Parathyroid adenoma (tissue), 2 donors: ENCODE data around the gene MDM4.
"Not testable (repeated sequence)": the region's sequence is repeated elsewhere in the genome, so short reads cannot be mapped to it uniquely, and the experiment has no call there.

Experiments
- H2AFZ ChIP-seq: fragments of 300-600 bp; sonication (generic); one replicate; pipeline ENCODE4 v1.7.0; 2017; ENCODE audit warnings: antibody characterized with exemption, mild to moderate bottlenecking
- H3K27ac ChIP-seq: fragments of 300-600 bp; sonication (generic); one replicate; pipeline ENCODE4 v1.7.0; 2017
- H3K27me3 ChIP-seq: fragments of 300-600 bp; sonication (generic); one replicate; pipeline ENCODE4 v1.7.0; 2017; ENCODE audit warnings: low read length; ENCODE audit not compliant: control insufficient read depth, insufficient read depth
- H3K36me3 ChIP-seq: fragments of 300-600 bp; sonication (generic); one replicate; pipeline ENCODE4 v1.7.0; 2017; ENCODE audit warnings: low read length; ENCODE audit not compliant: control insufficient read depth, insufficient read depth
- H3K4me1 ChIP-seq: fragments of 300-600 bp; sonication (generic); one replicate; pipeline ENCODE4 v1.7.0; 2017; ENCODE audit warnings: control low read depth
- H3K4me2 ChIP-seq: fragments of 300-600 bp; sonication (generic); one replicate; pipeline ENCODE4 v1.7.0; 2017; ENCODE audit warnings: low read length
- H3K4me3 ChIP-seq: fragments of 300-600 bp; sonication (generic); one replicate; pipeline ENCODE4 v1.7.0; 2017; ENCODE audit warnings: low read depth, low read length
- H3K79me2 ChIP-seq: fragments of 300-600 bp; sonication (generic); one replicate; pipeline ENCODE4 v1.7.0; 2017; ENCODE audit warnings: control low read depth
- H3K9ac ChIP-seq: fragments of 300-600 bp; sonication (generic); one replicate; pipeline ENCODE4 v1.7.0; 2017; ENCODE audit warnings: mild to moderate bottlenecking
- H3K9me3 ChIP-seq: fragments of 300-600 bp; sonication (generic); one replicate; pipeline ENCODE4 v1.7.0; 2017; ENCODE audit warnings: low read length; ENCODE audit not compliant: control insufficient read depth
- TF ChIP-seq, protein P1 (sequence below): fragments of 300-600 bp; sonication (generic); IDR thresholded peaks from one replicate; pipeline ENCODE4 v1.7.0; 2017; ENCODE audit warnings: antibody characterized with exemption, mild to moderate bottlenecking
- donor health status: primary hyperparathyroidism.

MDM4 gene

DNA sequence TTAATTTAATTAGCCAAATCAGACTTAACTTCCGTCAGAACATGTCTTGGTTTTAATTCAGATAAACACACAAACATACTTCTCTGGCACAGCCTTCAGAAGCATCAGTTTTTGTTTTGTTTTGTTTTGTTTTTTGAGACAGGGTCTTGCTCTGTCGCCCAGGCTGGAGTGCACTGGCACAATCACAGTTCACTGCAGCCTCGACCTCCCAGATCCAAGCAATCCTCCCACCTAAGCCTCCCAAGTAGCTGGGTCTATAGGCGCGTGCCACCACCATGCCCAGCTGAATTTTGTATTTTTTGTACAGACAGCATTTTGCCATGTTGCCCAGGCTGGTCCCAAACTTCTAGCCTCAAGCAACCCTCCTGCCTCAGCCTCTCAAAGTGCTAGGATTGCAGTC is 34.7 kb downstream of the MDM4 start:
- TF ChIP-seq, protein P1, sequence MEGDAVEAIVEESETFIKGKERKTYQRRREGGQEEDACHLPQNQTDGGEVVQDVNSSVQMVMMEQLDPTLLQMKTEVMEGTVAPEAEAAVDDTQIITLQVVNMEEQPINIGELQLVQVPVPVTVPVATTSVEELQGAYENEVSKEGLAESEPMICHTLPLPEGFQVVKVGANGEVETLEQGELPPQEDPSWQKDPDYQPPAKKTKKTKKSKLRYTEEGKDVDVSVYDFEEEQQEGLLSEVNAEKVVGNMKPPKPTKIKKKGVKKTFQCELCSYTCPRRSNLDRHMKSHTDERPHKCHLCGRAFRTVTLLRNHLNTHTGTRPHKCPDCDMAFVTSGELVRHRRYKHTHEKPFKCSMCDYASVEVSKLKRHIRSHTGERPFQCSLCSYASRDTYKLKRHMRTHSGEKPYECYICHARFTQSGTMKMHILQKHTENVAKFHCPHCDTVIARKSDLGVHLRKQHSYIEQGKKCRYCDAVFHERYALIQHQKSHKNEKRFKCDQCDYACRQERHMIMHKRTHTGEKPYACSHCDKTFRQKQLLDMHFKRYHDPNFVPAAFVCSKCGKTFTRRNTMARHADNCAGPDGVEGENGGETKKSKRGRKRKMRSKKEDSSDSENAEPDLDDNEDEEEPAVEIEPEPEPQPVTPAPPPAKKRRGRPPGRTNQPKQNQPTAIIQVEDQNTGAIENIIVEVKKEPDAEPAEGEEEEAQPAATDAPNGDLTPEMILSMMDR: no peak
- H3K9ac ChIP-seq: no peak overlapping the region
- no peaks in the 10 kb centered on the region for H3K9me3 ChIP-seq
- no peaks in the 10 kb centered on the region for H3K4me1 ChIP-seq
- H3K4me3 ChIP-seq: no peak overlapping the region
- no peaks in the 10 kb centered on the region for H3K79me2 ChIP-seq
- H3K36me3 ChIP-seq: no peaks in the 10 kb centered on the region
- no peaks in the 10 kb centered on the region for H3K27me3 ChIP-seq
- no peak overlapping the region for H3K4me2 ChIP-seq
- H3K27ac ChIP-seq: no peak overlapping the region
- no peak overlapping the region for H2AFZ ChIP-seq

GRCh38 chr1:204556458-204557052 is 40.3 kb downstream of the MDM4 start:
- TF ChIP-seq, protein P1: no peak
- Histone ChIP-seq H2AFZ (no peak overlapping the region), H3K4me2 (no peak overlapping the region), H3K4me1 (no peaks in the 10 kb centered on the region), H3K36me3 (no peaks in the 10 kb centered on the region), H3K27me3 (no peaks in the 10 kb centered on the region), H3K27ac (no peak overlapping the region), H3K9me3 (no peaks in the 10 kb centered on the region), H3K79me2 (no peaks in the 10 kb centered on the region), H3K9ac (no peak overlapping the region), H3K4me3 (no peak overlapping the region)

- TF ChIP-seq, protein P1: no peak
- H3K36me3 ChIP-seq: no peaks in the 10 kb centered on the region
Observed at GRCh38 chr1:204558467-204558866, 42.3 kb downstream of the MDM4 start.

DNA sequence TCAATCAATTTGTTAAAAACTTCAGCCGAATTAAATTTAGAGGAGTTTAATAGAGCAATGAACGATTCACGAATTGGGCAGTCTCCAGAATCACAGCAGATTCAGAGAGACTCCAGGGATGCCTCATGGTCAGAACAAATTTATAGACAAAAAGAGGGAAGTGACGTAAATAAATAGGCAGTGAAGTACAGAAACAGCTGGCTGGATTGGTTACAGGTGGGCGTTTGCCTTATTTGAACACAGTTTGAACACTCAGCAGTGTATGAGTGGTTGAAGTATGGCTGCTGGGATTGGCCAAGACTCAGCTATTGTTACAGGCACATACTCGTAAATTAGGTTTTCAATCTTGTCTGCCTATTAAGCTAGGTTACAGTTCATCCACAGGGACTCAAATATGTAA is 43.8 kb downstream of the MDM4 start:
- H3K4me2 ChIP-seq, H3K9ac ChIP-seq, H3K9me3 ChIP-seq, H3K36me3 ChIP-seq, H2AFZ ChIP-seq, H3K27ac ChIP-seq, H3K79me2 ChIP-seq, H3K4me3 ChIP-seq, H3K27me3 ChIP-seq, H3K4me1 ChIP-seq: not testable (repeated sequence)

More at GRCh38 chr1:204558467-204558866, 42.3 kb downstream of the MDM4 start:
- no peak overlapping the region for H3K27ac ChIP-seq
- H3K9me3 ChIP-seq: no peaks in the 10 kb centered on the region
- H3K4me1 ChIP-seq: no peaks in the 10 kb centered on the region
- H3K9ac ChIP-seq: no peak overlapping the region
- no peaks in the 10 kb centered on the region for H3K27me3 ChIP-seq
- no peak overlapping the region for H3K4me3 ChIP-seq
- no peak overlapping the region for H2AFZ ChIP-seq
- H3K79me2 ChIP-seq: no peaks in the 10 kb centered on the region
- H3K4me2 ChIP-seq: no peak overlapping the region

- H3K79me2 ChIP-seq: no peaks in the 10 kb centered on the region
- TF ChIP-seq, protein P1: no peak
- no peaks in the 10 kb centered on the region for H3K27me3 ChIP-seq
- no peak overlapping the region for H3K4me2 ChIP-seq
- no peaks in the 10 kb centered on the region for H3K9me3 ChIP-seq
- H2AFZ ChIP-seq: no peak overlapping the region
- H3K27ac ChIP-seq: no peak overlapping the region
- H3K9ac ChIP-seq: no peak overlapping the region
- no peaks in the 10 kb centered on the region for H3K4me1 ChIP-seq
- H3K36me3 ChIP-seq: no peaks in the 10 kb centered on the region
- no peak overlapping the region for H3K4me3 ChIP-seq
Observed at GRCh38 chr1:204560590-204561150, 44.5 kb downstream of the MDM4 start.
